Spleen (tissue), 11 donors: Measurements from ENCODE around the gene DOK7. TPM values are rescaled to one million over a fixed set of nuclear protein-coding genes. Genes with fewer than 3 reads are reported as not detected.

Source experiments
- DNase-seq: peaks from one replicate; pipeline ENCODE4 v3.0.0-alpha.2; 2020
- H3K27ac ChIP-seq, 8 donors: fragments of 200-600 bp; sonication (generic) in 7 of 8; 1 replicate in 4 of 8; 2 replicates in 4 of 8; pipeline versions ENCODE4 v1.5.0 to v1.8.0; 2016 to 2021; ENCODE audit warnings: inconsistent platforms in 4 of 8, mild to moderate bottlenecking in 4 of 8, moderate library complexity in 1 of 8
- H3K27me3 ChIP-seq, 7 donors: fragments of 200-600 bp; sonication (generic) in 6 of 7; replicated peaks in 1 of 7; 1 replicate in 4 of 7; 2 replicates in 3 of 7; pipeline versions ENCODE4 v1.5.0 to v1.8.0; 2016 to 2021; ENCODE audit warnings: inconsistent platforms in 3 of 7, mild to moderate bottlenecking in 1 of 7
- H3K36me3 ChIP-seq, 6 donors: fragments of 200-600 bp; sonication (generic) in 5 of 6; 1 replicate in 4 of 6; 2 replicates in 2 of 6; pipeline versions ENCODE4 v1.5.0 to v1.8.0; 2016 to 2021; ENCODE audit warnings: inconsistent platforms in 2 of 6
- H3K4me1 ChIP-seq, 6 donors: fragments of 200-600 bp; sonication (generic) in 5 of 6; 1 replicate in 3 of 6; 2 replicates in 3 of 6; pipeline versions ENCODE4 v1.5.0 to v1.8.0; 2016 to 2021; ENCODE audit warnings: inconsistent platforms in 3 of 6
- H3K4me3 ChIP-seq, 8 donors: fragments of 200-600 bp; sonication (generic) in 7 of 8; 1 replicate in 4 of 8; 2 replicates in 4 of 8; pipeline versions ENCODE4 v1.5.0 to v1.8.0; 2016 to 2021; ENCODE audit warnings: inconsistent platforms in 4 of 8, mild to moderate bottlenecking in 4 of 8, moderate library complexity in 2 of 8
- H3K9me3 ChIP-seq, 8 donors: fragments of 200-600 bp; sonication (generic) in 7 of 8; 1 replicate in 4 of 8; 2 replicates in 4 of 8; pipeline versions ENCODE4 v1.5.0 to v1.8.0; 2016 to 2021; ENCODE audit warnings: inconsistent platforms in 4 of 8
- POLR2A ChIP-seq, 3 donors: fragments of 450-650 bp; IDR thresholded peaks; one replicate each; pipeline ENCODE4 v1.5.1; 2017; ENCODE audit warnings: antibody characterized with exemption in 3 of 3, mild to moderate bottlenecking in 1 of 3
- POLR2AphosphoS5 ChIP-seq, 3 donors: sonication (generic); formaldehyde crosslinking; IDR thresholded peaks; one replicate each; pipeline ENCODE4 v1.5.1; 2017; ENCODE audit warnings: antibody characterized with exemption in 3 of 3
- WGBS, 5 donors: extraction: QIAGEN DNeasy Blood & Tissue Kit in 3 of 5; methylation state at CpG; one replicate each; pipeline versions ENCODE4 v1.1.5 to v1.1.7; 2013 to 2018; 5-methylcytosine and 5-hydroxymethylcytosine counted together
- intact Hi-C: fragments of 100-400 bp; cut with DNase I; formaldehyde crosslinking; loops from one replicate; pipeline ENCODE4 v1.15.0; 2023; ENCODE audit warnings: low total_unique reads
- polyA plus RNA-seq, 3 donors: library from polyadenylated mRNA; stranded (reverse); fragments of 200-250 nt; gene quantifications; one replicate each; pipeline ENCODE4 v1.2.1, GENCODE V29; 2013
- total RNA-seq, 7 donors: library from RNA; depleted of rRNA in 3 of 7; stranded (reverse); fragments of >200 nt in 3 of 7; fragmentation: NEBNext Ultra II Directional in 4 of 7; extraction: Animal tissue kit (Norgen Biotek cat#: 25700) in 4 of 7; gene quantifications; one replicate each; pipeline versions ENCODE4 v1.1.0 to v1.2.1, GENCODE V29; 2016 to 2021
- TF ChIP-seq, protein P1 (sequence below), 11 experiments: fragments of 200-600 bp in 7 of 11; fragments of 450-650 bp in 4 of 11; sonication (generic) in 4 of 11; IDR thresholded peaks in 8 of 11; conservative IDR thresholded peaks in 3 of 11; 1 replicate in 7 of 11; 2 replicates in 4 of 11; pipeline versions ENCODE4 v1.4.0 to v1.8.0; 2016 to 2021; ENCODE audit warnings: antibody characterized with exemption in 11 of 11, inconsistent platforms in 4 of 11, mild to moderate bottlenecking in 1 of 11
- donor health status: healthy with polysubstance abuse.
- donor health status: DM: no; HTN: no; CAD: no; lungs with moderate emphysema.
- donor health status: DM: no; HTN: no; CAD: no.
- donor health status: Bipolar disorder and iron deficiency.
- donor health status: healthy.
- donor health status: DM: no; HTN: no; CAD: no.
- donor health status: DM: yes; HTN: yes; CAD: no.

Gene DOK7
- total and polyA plus RNA-seq, 10 donors = 0.69 to 13.5 (median 1.7) TPM

DNA sequence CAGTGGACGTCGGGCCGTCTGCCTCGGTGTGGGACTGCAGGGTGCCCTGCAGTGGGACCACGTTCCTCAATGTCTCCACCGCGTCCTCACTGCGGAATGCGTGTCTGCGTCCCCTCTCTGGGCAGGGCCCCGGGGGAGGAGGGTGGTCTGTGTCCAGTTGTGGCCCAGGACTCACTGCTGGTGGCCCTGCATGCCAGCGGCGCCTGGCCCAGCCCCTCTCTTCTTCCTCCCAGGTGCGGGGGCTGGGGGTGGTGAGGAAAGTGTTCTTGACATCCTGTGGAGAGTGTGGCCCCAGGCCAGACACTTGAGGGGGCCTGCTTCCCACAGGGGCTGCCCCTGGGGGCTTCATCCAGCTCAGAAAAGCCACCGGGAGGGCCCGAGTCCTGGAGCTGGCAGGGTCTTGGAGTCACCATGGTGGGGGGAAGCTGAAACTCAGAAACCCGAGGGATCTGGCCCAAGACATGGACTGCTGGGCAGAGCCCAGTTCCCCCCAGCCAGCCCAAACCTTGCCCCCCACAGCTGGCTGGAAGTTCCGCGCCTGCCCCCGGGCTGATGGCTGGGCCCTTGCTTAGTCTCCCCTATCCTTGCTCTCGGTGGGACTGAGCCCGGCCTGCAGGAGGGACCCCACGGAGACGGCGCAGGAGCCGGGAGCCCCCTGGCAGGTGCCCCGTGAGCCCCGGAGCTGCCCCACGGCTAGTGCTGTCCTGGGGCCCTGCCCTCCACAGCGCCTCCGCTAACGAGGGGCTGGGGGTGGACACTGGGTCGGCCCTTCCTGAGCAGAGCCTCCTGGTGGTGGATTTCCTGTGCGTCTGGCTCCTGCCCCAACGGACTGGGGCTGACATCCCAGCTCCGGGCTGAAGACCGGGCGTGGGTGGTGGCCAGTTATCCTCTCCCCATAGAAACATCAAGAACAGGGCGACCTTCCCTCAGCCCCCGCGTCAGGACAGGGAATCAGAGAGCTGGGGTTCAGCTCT lies 2.9 kb downstream of the DOK7 start:
- DNase-seq = peak; percentile 66
- no peak overlapping the region for H3K27ac ChIP-seq
- whole genome bisulfite sequencing, 5 donors = 70 to 86% (median 74%) methylated on average over 20 to 41 of the region's 41 CpGs
- H3K9me3 ChIP-seq = no peaks in the 10 kb centered on the region
- H3K4me1 ChIP-seq = peaks cover 0 to 16% (median 10%) of the 10 kb centered on the region in 6 donors
- H3K36me3 ChIP-seq = no peaks in the 10 kb centered on the region
- intact Hi-C loops = no loop called here
- peaks cover 0 to 68% (median 29%) of the 10 kb centered on the region in 7 donors for H3K27me3 ChIP-seq
- no peak for TF ChIP-seq POLR2A (IDR thresholded peaks at IDR 0.05)
- no peak overlapping the region for H3K4me3 ChIP-seq

DNA sequence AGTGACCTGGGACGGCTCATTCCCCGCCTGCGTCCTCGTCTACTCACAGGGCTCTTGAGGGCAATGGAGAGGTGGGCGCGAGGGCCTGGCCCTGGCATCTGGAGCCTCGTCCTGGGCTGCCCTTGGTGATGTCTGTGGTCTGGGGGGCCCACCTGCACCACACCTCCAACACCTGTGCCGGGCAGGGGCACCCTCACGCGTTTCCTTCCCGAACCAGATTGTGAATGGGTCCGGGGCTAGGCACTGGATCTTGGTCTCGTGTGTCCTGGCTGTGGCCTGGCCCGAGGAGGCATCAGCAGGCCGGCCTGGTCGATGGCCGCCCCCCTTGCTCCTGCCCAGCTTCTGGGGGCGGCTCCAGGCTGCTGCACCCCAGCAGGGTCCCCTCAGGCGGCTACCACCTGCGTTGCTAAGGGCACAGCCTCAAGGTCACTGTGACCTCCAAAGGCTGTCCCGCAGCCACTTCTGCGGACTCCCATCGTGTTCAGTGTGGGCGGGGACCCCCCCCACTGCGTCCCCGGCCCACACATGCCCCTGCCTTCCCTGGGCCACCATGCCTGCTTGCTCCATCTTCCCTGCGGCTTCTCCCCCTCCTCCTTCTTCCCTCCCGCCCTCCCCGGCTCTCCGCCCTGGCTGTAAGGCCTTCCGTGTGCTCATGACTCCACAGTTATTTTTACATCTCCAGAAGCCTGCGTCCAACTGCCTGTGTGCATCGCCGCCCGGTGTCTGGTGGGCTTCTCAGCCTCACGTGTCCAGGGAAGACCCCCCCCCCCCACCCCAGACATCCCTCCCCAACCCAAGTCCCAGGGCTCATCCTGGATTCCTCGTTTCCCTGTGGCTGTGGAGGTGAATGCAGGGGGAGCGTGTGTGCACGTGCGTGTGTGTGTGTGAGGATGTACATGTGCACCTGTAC lies 3.8 kb downstream of the DOK7 start:
- Histone ChIP-seq H3K27ac (no peak overlapping the region), H3K27me3 (peaks cover 0 to 67% (median 35%) of the 10 kb centered on the region in 7 donors), H3K4me3 (no peak overlapping the region), H3K36me3 (no peaks in the 10 kb centered on the region), H3K9me3 (no peaks in the 10 kb centered on the region), H3K4me1 (peaks cover 0 to 16% (median 10%) of the 10 kb centered on the region in 6 donors)
- TF ChIP-seq POLR2AphosphoS5 (IDR thresholded peaks at IDR 0.05) (no peak), POLR2A (IDR thresholded peaks at IDR 0.05) (no peak)
- TF ChIP-seq, protein P1, sequence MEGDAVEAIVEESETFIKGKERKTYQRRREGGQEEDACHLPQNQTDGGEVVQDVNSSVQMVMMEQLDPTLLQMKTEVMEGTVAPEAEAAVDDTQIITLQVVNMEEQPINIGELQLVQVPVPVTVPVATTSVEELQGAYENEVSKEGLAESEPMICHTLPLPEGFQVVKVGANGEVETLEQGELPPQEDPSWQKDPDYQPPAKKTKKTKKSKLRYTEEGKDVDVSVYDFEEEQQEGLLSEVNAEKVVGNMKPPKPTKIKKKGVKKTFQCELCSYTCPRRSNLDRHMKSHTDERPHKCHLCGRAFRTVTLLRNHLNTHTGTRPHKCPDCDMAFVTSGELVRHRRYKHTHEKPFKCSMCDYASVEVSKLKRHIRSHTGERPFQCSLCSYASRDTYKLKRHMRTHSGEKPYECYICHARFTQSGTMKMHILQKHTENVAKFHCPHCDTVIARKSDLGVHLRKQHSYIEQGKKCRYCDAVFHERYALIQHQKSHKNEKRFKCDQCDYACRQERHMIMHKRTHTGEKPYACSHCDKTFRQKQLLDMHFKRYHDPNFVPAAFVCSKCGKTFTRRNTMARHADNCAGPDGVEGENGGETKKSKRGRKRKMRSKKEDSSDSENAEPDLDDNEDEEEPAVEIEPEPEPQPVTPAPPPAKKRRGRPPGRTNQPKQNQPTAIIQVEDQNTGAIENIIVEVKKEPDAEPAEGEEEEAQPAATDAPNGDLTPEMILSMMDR (IDR thresholded peaks at IDR 0.05 in 8 of 11, conservative IDR thresholded peaks at IDR 0.05 in 3 of 11) = no peak
- intact Hi-C loops = no loop called here
- 75 to 87% (median 80%) methylated on average over 35 to 40 of the region's 40 CpGs for WGBS, 5 donors
- DNase-seq = peak; percentile 57

DNA sequence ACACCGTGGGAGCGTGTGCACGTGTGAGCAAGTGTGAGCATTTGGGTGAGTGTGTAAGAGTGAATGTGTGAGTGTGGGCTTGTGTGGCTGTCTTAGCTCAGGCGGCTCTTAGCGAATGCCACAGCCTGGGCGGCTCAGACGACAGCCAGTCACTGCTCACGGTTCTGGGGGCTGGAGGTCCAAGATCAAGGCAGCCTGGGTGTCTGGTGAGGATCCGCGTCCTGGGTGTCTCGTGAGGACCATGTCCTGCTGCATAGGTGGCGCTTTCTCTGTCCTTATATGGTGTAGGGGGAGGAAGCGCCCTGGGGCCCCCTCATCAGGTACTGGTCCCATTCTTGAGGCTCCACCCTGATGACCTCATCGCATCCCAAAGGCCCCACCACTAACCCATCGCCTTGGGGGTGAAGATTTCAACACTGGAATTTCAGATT lies 4.5 kb downstream of the DOK7 start:
- Histone ChIP-seq H3K9me3 (no peaks in the 10 kb centered on the region), H3K27ac (no peak overlapping the region), H3K4me3 (no peak overlapping the region), H3K36me3 (no peaks in the 10 kb centered on the region), H3K27me3 (peaks cover 0 to 67% (median 34%) of the 10 kb centered on the region in 7 donors), H3K4me1 (peaks cover 0 to 14% (median 10%) of the 10 kb centered on the region in 6 donors)
- DNase-seq = peak; percentile 11
- WGBS, 5 donors = 72 to 88% (median 84%) methylated on average over 14 to 15 of the region's 15 CpGs
- intact Hi-C loops = no loop called here
- TF ChIP-seq, protein P1 (IDR thresholded peaks at IDR 0.05 in 8 of 11, conservative IDR thresholded peaks at IDR 0.05 in 3 of 11) = no peak
- TF ChIP-seq POLR2AphosphoS5 (IDR thresholded peaks at IDR 0.05) (no peak), POLR2A (IDR thresholded peaks at IDR 0.05) (no peak)

DNA sequence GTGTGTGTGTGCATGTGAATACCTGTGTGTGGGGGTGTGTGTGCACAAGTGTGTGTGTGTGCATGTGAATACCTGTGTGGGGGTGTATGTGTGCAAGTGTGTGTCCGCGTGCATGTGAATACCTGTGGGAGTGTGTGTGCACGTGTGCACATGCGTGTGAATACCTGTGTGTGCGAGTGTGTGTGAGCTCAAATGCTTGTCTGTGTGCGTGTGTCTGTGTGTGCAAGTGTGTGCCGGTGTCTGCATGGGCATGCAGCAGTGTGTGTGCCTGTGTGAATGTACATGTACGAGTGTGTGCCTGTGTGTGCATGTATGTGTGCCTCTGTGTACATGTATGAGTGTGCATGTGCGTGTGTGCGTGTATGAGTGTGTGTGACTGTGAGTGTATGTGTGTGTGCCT lies 5.0 kb downstream of the DOK7 start:
- Histone ChIP-seq H3K4me1 (peaks cover 0 to 9% (median 5%) of the 10 kb centered on the region in 6 donors), H3K27me3 (peaks cover 0 to 67% (median 29%) of the 10 kb centered on the region in 7 donors), H3K9me3 (no peaks in the 10 kb centered on the region), H3K27ac (no peak overlapping the region), H3K4me3 (no peak overlapping the region), H3K36me3 (no peaks in the 10 kb centered on the region)
- DNase-seq = peak; percentile 30
- WGBS, 5 donors = 86 to 98% (median 91%) methylated on average over 10 of the region's 10 CpGs
- TF ChIP-seq, protein P1 (IDR thresholded peaks at IDR 0.05 in 8 of 11, conservative IDR thresholded peaks at IDR 0.05 in 3 of 11) = no peak
- intact Hi-C loops = no loop called here
